ENCODE measurements around the gene FAM181A.

FAM181A gene

DNA sequence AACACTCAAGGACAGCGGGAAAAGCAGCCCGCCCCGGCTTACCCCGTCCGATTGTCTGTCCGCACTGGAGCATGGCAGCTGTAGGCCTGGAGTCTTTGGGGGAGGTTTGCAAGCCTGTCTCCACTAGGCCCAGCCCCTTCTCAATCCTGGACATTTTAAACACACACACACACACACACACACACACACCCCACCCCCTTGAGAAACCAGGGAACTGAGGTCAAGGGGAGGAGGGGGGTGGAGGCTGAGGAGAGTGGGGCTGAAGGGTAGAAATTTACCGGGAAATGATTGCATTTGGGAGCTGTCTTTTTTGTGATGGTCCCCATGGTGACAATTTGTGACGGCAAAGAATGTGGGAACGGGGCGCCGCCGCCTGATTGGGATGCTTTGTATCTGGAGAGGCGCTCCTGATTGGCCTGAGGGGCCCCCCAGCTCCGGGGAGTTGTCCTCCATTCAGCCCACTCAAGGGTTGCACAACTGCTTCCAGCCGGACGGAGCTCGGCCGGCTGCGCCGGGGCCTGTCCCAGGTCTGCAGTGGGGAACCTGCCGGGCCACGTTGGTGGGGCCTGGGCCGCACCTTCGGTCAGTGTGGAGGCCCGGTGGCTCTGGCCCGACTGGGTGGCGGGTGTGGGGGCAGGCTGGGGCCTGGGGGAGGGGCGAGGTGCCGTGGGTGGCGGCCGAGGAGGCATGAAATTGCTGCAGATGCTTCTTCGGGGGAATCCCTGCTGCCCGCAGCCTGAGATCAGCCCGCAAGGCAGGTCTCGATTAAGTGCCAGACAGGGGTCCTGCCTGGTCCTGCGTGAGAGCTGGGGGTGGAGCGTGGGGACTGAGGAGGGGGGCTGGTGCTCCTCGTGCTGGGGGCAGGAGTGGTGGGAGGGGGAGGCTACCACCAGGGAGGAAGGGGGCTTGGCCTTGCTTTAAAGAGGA, at the start of gene FAM181A:
FAM181A (plus strand) TSS at position 472 of the 927 bp plus-strand sequence. CDS start 942 bp downstream, outside the sequence.
- no peak for DNase-seq

DNA sequence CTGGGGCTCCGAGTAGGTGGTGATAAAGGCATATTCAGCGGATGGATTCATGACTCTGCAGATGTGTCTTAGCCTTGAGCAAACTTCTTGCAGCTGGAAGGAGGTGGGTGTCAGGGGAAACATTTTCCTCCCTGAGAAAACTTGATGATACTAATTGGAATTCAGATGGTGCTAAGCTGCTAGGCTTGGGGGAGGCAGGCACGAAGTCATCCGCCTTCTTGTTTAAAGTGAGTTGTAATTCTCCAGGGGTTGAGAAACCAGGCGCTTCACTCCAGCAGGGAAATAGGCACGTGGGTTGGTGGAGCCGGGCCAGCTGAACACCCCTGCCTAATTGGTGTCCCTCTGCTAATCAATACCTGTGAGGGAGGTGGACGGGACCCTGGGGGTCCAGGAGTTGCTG, 48.9 kb upstream of the FAM181A start:
- no peak for DNase-seq

DNA sequence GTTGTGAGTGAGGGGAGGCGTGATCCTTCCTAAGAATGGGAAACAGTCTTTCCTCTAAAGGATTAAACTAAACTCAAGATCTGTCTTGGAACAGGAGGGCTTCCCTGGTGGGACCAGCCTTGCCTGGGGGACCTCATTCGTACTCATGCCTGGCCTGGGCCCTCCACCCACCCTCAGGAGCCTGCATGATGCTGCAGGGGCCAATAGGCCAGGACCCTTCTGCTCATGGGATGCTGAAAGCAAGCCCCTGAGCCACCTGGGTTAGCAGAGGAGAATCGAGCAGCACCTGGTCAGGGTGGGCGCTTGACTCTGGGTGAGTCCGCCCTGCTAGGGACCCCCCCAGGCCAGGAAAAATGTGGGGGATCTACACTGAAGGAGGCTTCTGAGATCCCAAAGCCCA, 48.3 kb upstream of the FAM181A start:
- no peak for DNase-seq

DNA sequence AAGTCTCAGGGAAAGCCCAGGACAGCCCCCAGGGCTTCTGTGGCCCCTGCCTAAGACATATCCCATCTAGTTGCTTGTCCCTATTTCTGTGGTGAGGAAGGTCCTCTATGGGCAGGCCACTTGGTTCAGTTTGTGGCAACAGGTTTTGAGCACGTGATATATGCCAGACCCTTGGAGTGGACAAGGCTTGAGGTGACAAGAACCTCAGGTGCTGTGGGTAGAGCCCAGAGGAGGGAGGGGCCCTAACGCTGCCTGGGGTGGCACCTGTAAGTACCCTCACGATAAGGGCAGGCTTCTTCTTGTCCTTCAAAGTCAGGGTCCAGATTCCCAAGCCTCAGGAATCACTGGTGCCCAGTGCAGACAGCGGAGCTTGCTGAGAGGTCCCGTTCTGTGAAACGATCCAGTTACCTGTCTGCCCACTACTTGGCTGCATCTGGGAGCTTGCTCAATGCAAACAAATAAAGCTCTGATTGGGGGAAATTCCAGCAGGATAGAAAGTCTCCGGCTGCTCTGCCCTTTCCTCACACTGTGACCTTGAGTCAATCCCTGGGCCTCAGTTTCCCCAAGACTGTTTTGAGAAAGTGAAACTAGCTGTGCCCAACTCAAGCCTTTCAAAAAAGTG, 47.7 kb upstream of the FAM181A start:
- no peak for DNase-seq

DNA sequence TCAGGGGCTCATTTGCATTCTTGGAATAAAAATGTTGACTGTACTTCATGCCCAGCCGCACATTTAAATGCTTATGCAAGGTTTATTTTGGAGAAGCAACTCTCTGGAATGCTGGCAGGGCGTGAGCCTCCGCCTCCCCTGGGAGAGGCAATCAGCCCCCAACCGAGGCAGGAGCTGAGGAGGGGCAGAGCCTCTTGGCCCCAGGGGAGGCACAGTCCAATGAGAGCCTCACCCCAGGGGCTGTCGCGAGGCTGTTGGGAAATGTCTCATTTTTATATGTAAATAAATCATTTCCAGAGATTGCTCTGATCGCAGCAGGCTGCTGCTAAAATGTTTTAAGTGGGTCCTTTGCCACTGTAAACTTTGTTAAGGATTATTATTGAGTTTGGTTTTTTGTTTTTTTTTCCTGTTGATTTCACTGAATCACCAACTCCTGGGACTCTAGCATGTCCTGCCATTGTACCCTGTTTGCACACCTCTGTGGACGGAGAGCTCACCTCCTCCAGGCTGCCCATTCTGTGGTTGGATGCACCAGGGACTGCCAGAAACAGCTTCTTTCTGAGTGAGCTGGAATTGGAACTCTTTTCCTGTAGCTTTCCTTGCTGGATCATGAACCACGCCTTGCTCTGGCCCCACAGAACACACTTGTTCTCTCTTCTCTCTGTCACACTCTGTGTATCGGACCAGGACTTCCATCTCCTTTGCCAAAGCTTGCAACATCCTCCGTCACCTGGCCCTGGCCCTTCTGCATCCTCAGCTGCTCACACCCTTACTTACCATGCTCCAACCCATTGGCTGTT, 46.9 kb upstream of the FAM181A start:
- DNase-seq, result no peak

DNA sequence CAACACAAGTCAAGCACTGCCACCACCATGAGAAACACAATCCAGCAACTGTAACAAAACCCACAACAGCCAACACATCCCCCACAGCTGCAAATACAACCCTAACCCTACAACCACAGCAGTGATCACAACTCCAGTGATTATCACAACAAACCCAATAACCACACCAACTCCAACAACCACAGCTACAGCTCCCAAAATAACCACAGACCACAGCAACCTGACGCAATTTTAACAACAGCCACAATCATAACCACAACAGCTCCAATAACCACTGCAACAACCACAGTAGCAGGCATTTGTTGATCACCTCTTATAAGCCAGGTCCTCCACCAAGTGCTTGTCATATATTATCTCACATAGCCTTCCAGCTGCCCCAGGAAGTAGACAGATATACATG, 42.2 kb upstream of the FAM181A start:
- no peak for DNase-seq

DNA sequence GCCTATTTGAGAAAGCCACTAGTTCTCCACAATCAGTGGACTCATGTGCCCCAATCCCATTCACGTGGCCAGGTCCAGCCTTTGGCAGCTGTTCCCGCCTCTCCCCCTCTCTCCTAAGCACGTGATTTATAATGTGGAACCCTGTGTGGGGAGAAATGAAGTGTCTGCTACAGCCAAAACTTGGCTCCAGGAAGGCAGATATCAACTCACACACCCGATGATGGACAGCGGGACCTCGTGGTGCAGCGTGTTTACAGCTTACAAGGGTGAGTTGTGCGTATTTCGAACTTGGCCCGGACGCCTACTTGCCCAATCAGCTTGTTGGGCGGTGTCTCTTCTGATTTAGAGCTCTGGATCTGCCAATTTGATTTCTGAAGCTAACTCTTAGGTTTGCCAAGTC, 38.1 kb upstream of the FAM181A start:
- DNase-seq, result no peak

DNA sequence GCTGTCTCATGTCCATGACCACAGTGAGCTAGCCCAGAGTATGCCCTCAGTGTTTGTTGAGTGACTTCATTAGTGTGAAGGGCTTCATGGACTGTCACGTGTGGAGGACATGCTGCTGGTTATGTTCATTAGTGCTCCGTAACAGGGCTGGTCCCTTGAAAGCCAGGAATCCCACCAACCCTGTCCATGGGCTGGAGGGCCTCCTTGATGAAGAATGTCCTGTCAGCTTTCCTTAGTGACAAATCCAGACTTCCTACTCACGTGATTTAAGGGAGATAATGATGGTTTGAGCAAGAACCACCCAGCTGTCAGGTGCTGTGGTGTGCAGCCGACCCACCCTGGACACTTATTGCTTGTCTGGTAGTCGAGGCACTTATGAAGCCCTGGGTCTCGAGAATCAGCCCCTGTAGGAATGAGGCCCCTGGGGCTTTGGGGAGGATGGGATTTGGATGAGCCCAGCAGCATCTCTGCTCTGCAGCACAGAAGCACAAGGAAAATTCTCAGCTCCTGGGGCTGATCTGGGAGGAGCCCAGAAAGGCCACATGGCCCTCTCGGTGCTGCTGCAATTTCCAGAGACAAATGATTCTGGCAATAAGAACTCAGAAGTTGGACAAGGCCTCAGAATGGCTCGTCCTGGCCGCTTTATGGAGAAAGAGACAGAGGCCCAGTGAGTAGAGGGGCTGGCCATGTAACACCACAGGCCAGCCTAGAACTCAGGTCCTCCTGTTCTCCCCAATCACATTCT, 37.2 kb upstream of the FAM181A start:
- DNase-seq, result no peak

DNA sequence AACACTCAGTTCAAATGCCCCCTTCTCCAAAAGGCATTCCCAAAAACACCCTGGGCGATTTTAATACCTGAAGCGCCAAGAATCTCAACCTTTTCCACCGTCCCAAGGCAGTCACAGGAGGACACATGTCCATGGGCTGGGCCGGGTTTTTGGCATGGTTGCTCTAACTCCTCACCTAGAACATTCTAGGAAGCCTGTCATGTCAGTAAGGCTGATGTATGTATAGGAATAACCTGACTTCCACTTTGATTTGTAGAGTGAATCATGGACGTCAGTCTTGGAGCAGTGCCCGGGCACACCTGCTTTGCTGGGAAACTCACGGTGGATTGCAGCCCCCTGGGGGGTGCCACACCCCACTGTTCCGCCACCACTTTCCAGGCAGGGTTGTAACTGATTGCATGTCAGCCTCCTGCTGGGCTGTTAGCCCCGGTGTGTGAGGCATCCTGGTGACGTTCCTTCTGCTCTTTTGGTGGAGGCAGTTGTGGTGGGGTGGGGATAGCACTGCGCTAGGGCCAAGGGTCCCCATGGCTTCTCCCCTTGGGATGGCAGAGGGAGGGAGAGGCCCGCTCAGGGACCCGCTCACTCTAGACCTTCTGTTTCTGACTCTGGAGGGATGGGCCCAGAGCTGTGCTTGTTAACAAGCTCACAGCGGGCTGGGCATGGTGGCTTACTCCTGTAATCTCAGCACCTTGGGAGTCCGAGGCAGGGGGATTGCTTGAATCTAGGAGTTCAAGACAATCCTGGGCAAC, 35.2 kb upstream of the FAM181A start:
- DNase-seq, result no peak

DNA sequence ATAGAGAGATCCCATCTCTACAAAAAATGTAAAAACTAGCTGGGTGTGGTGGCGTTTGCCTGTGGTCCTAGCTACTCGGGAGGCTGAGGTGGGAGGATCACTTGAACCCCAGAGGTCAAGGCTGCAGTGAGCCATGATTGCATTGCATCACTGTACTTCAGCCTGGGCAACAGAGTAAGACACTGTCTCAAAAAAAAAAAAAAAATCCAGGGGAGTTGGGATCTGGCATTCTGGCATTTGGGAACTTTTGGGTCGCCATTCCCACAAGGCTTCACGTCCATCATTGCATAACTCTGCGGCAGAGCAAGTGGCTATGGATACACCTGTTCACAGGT, 34.7 kb upstream of the FAM181A start:
- DNase-seq, result no peak

DNA sequence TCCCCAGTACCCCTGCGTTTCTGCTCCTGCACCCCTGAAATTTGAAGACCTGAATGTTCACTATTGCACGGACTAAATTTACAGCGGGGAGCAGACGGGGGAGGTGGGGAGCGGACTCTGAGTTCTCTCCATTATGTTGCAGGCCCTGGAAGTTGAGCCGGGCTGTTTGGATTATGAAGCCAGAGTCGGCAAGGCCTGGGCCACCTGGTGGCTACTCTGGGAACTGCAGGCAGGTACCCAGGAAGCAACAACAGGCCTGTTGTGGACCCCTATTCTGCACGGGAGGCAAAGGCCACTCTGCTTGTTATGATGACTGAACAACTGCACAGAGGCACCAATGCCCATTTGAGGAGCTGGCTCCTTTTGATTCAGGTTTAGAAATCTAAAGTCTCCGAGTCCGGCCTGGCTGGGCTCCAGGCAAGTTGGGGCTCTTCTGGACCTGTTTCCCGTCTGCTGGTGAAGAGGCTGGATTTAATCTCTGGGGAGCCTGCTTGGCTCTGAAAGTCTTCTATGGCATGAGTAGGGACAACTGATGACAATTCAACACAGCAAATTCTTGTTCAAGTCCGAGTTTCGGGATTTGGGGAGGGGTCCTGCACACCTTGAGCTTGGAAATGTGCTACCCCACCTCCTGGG, 34.1 kb upstream of the FAM181A start:
- DNase-seq, result no peak

DNA sequence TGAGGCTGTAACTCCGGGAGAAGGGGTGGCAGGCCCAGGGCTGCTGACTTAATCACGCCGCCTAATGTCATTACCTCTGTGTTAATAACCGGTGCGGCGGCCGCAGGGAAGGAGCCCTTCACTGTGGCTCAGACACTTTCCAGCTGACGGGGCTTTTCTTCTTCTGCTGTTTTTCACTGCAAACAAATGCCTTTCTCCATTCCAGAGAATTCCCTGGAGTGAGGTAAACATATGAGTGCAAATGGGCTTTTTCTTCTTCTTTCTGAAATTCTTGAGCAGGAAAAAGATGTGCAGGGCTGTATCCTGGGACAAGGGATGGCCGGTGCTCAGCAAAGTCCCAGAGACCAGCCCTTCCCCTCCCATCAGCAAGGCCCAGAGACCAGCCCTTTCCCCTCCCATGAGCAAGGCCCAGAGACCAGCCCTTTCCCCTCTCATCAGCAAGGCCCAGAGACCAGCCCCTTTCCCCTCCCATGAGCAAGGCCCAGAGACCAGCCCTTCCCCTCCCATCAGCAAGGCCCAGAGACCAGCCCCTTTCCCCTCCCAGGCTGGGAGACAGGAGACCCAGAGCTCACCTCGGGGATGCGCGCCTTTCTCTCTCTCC, 33.4 kb upstream of the FAM181A start:
- no peak for DNase-seq

DNA sequence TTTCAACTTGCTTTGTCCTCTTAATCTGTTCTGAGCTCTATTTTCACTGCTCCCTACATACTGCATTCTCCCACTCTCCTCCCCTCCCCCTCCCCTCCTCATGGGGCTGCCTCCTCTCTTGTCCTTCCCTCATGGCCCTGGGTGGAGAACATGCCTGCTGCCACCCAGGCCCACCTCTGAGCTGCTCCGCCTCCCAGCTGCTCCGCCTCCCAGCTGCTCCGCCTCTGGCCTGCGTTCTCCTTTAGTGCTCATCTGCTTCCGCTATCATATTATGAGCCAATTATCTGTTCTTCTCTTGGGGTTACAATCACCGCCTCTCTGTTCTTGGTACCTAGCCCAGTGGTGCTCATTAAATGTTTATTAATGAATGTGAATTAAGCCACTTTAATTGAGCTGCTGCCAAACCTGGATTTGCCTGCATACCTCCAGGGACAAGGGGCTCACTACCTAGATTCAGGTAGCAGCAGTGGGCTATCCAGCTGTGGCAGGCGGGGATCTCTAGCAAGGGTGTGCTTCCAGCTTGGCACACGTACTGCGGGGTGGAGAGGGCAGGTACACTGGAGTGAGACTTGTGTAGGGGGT, 32.0 kb upstream of the FAM181A start:
- peak; percentile 46 for DNase-seq

DNA sequence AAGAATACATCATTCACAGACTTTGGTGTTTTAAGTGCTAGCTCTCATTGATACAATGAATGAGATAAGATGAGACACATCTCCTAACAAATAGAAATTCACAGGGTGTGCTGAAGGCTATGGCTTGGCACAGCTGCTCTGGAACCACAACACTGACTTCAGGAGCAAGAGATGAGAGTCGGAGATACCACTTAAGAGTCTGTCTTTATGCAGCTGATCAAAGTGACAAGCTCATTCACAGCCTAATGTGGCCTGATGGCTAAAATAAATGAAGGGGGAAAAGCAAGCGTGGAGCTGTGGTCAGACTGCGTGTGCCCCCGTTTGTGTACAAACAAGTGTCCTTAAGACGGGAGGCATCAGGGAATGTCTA, 29.7 kb upstream of the FAM181A start:
- no peak for DNase-seq

DNA sequence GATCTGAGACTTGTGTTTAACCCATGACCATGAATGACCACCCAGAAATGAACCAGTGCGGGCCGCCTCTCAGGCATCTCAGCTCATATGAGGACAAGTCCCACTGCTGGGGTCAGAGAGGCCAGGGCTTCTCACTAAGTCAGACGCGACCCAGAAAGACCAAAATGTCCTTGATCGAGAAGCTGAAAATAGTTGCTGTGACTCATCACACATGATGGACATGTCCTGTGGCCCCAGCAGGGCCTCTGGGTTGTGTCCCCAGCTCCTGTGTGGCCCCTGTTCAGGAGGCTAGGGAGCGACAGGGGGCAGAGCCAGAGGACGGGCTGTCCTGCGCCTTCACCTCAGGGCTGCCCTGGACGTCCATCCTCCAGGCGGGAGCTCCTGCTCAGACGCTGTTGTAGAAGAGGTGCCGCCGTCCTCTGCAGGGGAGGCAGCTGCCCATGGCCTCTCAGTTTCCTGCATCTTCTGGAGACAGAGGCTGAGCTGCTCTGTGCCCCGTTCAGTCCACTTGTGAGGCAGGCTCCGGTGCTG, 29.0 kb upstream of the FAM181A start:
- DNase-seq, result no peak

DNA sequence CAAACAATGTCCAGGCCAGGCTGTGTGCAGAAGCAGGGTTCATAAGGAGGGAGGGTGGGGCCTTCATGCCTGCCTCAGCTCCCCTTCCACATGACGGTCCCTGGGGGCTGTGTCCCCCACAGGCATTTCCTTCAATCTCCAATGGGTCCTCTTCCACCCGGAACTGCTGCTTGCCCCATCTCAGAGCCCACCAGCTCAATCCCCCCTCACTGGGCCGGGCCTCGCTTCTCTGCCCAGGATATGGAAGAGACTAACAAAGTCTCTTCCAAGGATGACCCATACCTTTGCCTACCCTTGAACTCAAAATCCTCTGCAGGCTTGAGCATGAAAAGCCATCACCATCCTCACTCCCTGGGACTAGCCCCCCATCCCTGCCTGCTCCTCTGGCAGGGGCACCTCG, 28.4 kb upstream of the FAM181A start:
- DNase-seq, result no peak

DNA sequence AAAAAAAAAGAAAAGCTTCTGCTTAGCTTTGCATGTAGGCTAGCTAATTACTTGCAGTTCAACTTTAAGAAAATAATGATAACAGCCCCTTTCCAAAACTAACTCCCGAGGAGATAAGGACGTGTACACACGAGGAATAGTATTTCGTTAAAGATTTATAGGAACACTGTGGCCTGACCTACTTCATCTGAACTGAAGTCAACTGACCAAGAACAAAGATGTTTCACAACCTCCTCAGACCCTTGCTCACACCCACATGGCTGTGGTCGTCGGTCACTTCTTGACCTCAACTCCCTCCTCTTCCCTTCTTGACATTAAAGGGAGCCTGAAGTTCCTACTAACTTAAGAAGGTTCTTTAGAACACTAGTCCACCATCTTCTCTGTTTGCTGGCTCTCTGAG, 25.3 kb upstream of the FAM181A start:
- no peak for DNase-seq

DNA sequence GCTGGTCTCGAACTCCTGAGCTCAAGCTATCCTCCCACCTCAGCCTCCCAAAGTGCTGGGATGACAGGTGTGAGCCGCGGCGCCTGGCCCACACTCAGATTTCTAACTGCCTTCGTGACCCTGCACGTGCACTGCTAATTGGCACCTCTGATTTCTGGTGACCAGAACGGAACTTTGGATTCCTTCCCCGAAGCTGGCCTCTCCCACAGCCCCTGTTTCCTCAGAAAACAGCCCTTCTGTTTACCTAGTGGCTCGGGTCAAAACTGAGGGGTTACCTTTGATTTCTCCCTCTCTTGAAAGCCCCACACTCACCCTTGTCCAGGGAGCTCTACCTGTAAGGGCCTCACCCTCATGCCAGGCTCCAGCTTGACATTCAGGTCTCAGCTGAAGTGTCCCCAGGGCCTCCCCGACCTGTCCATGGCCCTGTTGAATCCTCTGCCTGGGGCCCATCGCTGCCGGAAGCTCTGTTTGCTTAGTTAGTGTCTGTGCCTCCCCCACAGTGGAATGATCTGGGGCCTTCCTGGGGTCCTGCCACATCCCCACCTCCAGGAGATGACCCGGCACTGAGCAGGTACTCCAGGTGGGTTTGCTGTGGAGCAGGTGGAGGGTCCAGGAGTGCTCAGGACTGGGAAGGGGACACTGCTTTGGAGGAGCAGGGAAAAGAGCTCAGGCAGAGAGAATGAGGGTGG, 24.4 kb upstream of the FAM181A start:
- DNase-seq, result no peak

DNA sequence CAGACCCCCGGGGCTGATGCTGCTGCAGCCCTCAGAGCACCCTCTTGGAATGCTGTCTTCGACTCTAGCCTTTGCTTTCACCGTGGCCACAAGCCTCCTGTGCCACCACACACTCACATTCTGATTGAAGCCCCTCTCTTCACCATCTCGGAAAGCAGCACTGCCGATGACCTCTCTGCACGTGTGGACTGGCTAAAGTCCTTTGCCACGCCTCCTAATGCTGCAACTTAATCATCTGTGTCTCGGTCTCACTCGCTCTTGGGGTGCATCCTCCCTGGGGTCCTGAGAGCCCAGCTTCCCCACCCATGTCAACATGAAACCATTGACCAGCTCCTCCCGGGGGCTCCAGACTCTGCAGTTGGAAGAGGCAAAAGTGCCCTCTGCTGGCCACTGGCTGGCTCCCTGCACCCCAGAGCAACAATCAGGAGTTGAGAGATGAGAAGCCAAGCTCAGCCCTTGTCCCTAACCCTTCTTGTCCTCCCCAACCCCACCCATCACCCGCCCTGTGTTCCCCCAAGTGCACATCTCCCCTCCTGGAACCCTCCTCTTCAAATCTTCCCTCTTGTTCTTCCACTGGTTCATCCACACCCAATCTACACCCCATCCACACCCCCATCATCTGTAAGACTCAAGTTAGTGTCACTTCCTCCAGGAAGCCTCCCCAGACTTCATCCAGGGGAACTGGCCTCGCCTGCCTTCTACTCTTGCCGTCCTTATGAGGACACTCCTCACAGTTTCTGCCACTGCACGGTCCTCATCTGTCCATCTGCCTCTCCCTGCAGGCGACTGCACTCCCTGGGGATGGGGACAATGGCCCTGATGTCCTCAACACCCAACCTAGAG, 23.6 kb upstream of the FAM181A start:
- no peak for DNase-seq
